GM18870 (cell line): ENCODE measurements around the gene HSPA4.
"Not testable (repeated sequence)": the region's sequence is repeated elsewhere in the genome, so short reads cannot be mapped to it uniquely, and the experiment has no call there.

Source experiments
- ATAC-seq: cut with Tn5 transposase; IDR thresholded peaks from one replicate; pipeline ENCODE4 v1.9.1; 2021; ENCODE audit warnings: moderate library complexity; ENCODE audit not compliant: unreplicated experiment

The HSPA4 gene

GRCh38 chr5:133051542-133052316 is at the start of gene HSPA4:
HSPA4 (plus strand) TSS chr5:133052013; CDS start chr5:133052251, 238 bp downstream.
- ATAC-seq: peak; percentile 84

- no peak for ATAC-seq
Measured at GRCh38 chr5:133006653-133007052, 45.2 kb upstream of the HSPA4 start.

GRCh38 chr5:133008455-133008854 is 43.4 kb upstream of the HSPA4 start:
- not testable (repeated sequence) for ATAC-seq

GRCh38 chr5:133015466-133015865 is 36.3 kb upstream of the HSPA4 start:
- no peak for ATAC-seq

- ATAC-seq: no peak
Measured at GRCh38 chr5:133017964-133018363, 33.8 kb upstream of the HSPA4 start.

- not testable (repeated sequence) for ATAC-seq
Measured at GRCh38 chr5:133019471-133019870, 32.3 kb upstream of the HSPA4 start.

GRCh38 chr5:133025804-133026663 is 25.8 kb upstream of the HSPA4 start, which contains the start of gene ZCCHC10:
ZCCHC10 (minus strand) TSS chr5:133026549; CDS start chr5:133026537, 12 bp downstream.
- ATAC-seq: peak; percentile 79

GRCh38 chr5:133026664-133027153 is 25.1 kb upstream of the HSPA4 start:
- ATAC-seq: no peak

- no peak for ATAC-seq
Measured at GRCh38 chr5:133029416-133029815, 22.4 kb upstream of the HSPA4 start.

- no peak for ATAC-seq
Measured at GRCh38 chr5:133030343-133031005, 21.3 kb upstream of the HSPA4 start.

GRCh38 chr5:133032852-133033742 is 18.7 kb upstream of the HSPA4 start:
- no peak for ATAC-seq

GRCh38 chr5:133034064-133034463 is 17.7 kb upstream of the HSPA4 start:
- no peak for ATAC-seq

GRCh38 chr5:133035224-133035623 is 16.6 kb upstream of the HSPA4 start:
- no peak for ATAC-seq

GRCh38 chr5:133036677-133037076 is 15.1 kb upstream of the HSPA4 start:
- not testable (repeated sequence) for ATAC-seq

GRCh38 chr5:133041157-133041784 is 10.5 kb upstream of the HSPA4 start:
- no peak for ATAC-seq

- no peak for ATAC-seq
Measured at GRCh38 chr5:133041910-133042309, 9.9 kb upstream of the HSPA4 start.

- ATAC-seq: not testable (repeated sequence)
Measured at GRCh38 chr5:133046560-133046959, 5.3 kb upstream of the HSPA4 start.

GRCh38 chr5:133047404-133047803 is 4.4 kb upstream of the HSPA4 start:
- ATAC-seq: no peak

GRCh38 chr5:133048993-133049725 is 2.7 kb upstream of the HSPA4 start:
- no peak for ATAC-seq
